T-helper 1 cell treated with Interleukin-12 subunit alpha and Interleukin-12 subunit beta and Interleukin-4 antibody, amounts not matched to agents 30 μg/mL and 1 μg/mL, for 36 hours (primary cell): ENCODE measurements around the gene HDAC3.
A peak's percentile ranks its signal among the peaks of the same experiment; 100 is the strongest.

Experiments used
- H3K27ac Mint-ChIP-seq: one replicate; pipeline ENCODE4 v1.8.0; 2021; ENCODE audit warnings: mild to moderate bottlenecking, mixed read lengths
- H3K27me3 Mint-ChIP-seq: one replicate; pipeline ENCODE4 v1.8.0; 2021; ENCODE audit warnings: low read depth, mixed read lengths
- H3K36me3 Mint-ChIP-seq: one replicate; pipeline ENCODE4 v1.8.0; 2021; ENCODE audit warnings: low read depth, mixed read lengths
- H3K4me1 Mint-ChIP-seq: one replicate; pipeline ENCODE4 v1.8.0; 2021; ENCODE audit warnings: low read depth, mixed read lengths
- H3K4me3 Mint-ChIP-seq: one replicate; pipeline ENCODE4 v1.8.0; 2021; ENCODE audit warnings: mild to moderate bottlenecking, moderate library complexity, mixed read lengths
- H3K9me3 Mint-ChIP-seq: one replicate; pipeline ENCODE4 v1.8.0; 2021; ENCODE audit warnings: mixed read lengths

HDAC3 gene

DNA sequence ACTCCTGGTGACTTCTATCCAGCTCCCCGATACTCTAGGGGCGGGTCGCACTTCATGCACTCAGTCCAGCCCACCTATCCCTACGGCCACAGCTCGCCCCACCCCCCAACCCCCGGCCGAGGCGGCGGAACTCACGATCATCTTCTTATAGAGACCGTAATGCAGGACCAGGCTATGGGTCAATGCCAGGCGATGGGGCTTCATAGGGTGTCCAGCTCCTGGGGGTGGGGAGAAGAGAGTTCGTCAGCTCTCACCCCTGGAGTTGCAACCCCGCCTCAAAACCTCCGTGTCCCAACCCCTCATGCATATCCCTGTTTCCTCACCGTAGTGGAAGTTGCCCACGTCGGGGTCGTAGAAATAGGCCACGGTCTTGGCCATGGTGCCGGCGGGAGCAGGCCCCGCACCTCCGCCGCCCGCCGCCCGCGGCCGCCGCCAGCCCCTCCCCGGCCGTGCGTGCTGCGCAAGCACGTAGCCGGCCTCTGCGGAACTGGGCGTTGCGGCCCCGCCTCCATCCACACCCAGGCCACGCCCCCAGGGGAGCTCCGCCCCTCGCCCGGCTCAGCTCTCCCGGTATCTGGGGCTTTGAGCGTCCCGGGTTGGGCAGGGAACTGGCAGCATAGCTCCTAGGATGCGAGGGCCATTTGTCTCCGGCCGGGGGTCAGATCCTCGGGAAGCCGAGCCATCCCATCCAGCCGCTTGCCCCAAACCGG, at the start of gene HDAC3, which contains the start of gene RELL2:
TSS of gene HDAC3 (minus strand) at position 437 of the 710 bp plus-strand sequence. CDS start at position 378, 59 bp downstream.
TSS of gene RELL2 (plus strand) at position 585 of the 710 bp plus-strand sequence. CDS start 1,229 bp downstream, outside the sequence.
- Mint-ChIP-seq H3K36me3 (peaks cover 16% of the 10 kb centered on the region), H3K4me3 (peak within 1 kb of the TSS; percentile 90), H3K9me3 (no peaks in the 10 kb centered on the region), H3K27me3 (no peaks in the 10 kb centered on the region), H3K4me1 (peaks cover 39% of the 10 kb centered on the region), H3K27ac (peak within 1 kb of the TSS; percentile 89)

DNA sequence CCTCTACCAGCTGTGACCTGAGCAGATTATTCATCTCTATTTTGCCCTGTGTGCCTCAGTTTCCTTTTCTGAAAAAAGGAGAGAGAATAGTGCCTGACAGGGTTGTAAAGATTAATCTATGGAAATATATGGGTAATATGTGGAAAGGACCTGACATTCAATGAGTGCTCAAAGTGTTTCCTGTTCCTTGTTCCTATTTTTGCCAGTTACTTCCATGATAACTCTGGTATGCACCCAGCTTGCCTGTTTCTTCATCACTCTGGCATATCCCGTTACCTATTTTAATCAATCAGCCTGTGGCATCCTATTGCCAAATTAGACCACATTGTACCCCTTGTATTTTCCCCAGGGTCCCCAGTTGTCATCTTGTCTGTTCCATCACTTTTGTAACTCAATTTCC, 48.9 kb upstream of the HDAC3 start:
- Mint-ChIP-seq H3K27ac (no peak overlapping the region), H3K4me3 (no peak overlapping the region), H3K9me3 (no peaks in the 10 kb centered on the region), H3K27me3 (peaks cover 14% of the 10 kb centered on the region), H3K4me1 (peaks cover 27% of the 10 kb centered on the region), H3K36me3 (peaks cover 1% of the 10 kb centered on the region)

DNA sequence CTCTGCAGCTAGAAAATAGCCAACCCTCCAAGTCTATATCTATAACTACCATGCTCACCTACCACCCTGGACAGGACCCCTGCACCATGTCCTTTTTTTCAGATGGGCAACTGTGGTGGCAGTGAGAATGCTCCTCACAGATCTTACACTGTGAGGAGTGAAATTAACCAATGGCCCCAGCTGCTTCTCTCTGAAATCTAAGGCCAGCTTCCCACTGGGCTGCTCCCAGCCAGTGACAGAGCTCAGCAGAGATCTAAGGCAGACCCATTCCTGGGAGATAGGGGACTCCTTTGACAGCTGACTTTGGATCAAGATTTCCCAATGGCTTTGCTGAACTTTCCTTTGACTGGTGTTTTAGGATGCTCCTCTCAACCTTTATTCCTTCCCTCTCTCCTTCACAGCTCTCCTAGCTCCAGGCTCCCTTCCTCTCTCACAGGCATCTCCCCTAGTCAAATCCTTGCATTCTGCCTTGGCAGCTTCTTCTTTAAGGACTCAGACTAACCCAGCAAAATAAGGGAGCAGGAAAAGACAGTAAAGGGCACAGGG, 47.0 kb upstream of the HDAC3 start:
- no peak overlapping the region for H3K27ac Mint-ChIP-seq
- no peaks in the 10 kb centered on the region for H3K27me3 Mint-ChIP-seq
- H3K4me3 Mint-ChIP-seq = no peak overlapping the region
- H3K4me1 Mint-ChIP-seq = peaks cover 27% of the 10 kb centered on the region
- peaks cover 4% of the 10 kb centered on the region for H3K36me3 Mint-ChIP-seq
- no peaks in the 10 kb centered on the region for H3K9me3 Mint-ChIP-seq

DNA sequence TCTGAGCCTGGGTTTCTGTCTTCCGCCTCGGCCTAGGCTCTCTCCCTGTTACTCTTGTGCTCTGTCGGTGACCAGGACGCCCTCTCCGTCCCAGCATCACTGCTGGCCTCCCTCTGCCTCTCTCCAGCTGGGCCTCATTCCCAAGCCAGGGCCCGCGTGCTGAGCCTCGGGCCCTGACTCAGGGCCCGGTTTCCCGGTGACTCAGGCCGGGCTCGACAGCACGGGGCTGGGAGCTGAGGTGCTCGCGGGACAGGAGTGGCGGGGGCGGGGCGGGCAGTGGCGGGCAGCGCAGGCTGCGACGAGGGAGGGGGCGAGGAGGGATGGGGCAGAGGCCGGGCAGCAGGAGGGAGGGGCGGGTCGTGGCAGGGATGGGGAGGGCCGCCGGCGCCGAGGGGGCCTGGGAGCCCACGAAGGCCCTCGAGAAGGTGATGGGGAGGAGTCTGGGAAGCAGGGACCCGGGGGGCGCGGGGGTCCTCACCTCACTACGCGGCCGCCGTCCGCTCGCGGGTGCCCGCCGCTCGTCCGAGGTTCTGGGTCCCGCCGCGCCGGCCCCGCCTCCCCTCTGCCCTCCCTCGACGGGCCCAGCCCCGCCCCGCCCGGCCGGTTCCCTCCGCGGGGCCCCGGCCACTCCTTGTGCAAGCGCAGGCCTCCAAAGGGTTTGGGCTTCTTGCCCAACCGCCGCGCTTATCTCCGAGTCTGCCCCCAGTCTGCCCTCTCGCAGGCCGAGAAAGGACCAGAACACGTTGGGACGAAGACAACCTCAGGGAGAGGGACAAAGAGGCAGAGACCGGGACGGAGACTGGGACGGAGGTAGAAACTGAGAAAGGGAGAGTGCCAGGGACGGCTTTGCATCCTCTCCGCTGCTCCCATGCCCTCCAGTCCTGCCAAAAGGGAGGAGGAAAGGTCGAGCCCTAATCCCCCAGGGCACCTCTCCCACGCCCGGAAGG, 45.3 kb upstream of the HDAC3 start, which contains the start of gene ARAP3:
TSS of gene ARAP3 (minus strand) at position 536 of the 947 bp plus-strand sequence. CDS start 1,744 bp downstream, outside the sequence.
- H3K4me3 Mint-ChIP-seq = peak within 1 kb of the TSS; percentile 78
- peak within 1 kb of the TSS; percentile 70 for H3K27ac Mint-ChIP-seq

DNA sequence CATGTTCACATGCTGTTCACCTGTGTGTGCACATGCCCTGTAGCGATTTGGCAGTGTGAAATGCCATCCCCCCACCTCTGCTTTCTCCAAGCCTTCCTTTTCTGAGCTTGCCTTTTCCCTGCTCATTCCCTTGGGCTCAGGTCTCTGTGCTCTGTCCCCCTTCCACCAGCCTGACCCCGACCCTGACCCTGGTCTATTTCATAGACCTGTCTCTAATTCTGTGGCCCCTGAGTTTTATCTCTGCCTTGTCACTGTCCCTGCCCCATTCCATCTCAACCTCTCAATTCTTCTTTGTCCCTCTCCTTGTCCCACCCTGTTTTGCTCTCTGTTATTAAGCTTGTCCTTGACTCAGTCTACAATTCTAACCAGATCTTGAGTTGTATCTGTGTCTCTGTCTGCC, 44.6 kb upstream of the HDAC3 start:
- Mint-ChIP-seq H3K4me3 (peak overlapping the region; percentile 48), H3K27ac (peak overlapping the region; percentile 1), H3K4me1 (peaks cover 27% of the 10 kb centered on the region), H3K9me3 (no peaks in the 10 kb centered on the region), H3K27me3 (no peaks in the 10 kb centered on the region), H3K36me3 (peaks cover 8% of the 10 kb centered on the region)

More for the DNA sequence above, 45.3 kb upstream of the HDAC3 start, which contains the start of gene ARAP3:
- H3K9me3 Mint-ChIP-seq = no peaks in the 10 kb centered on the region
- H3K36me3 Mint-ChIP-seq = peaks cover 8% of the 10 kb centered on the region
- H3K27me3 Mint-ChIP-seq = no peaks in the 10 kb centered on the region
- peaks cover 27% of the 10 kb centered on the region for H3K4me1 Mint-ChIP-seq

DNA sequence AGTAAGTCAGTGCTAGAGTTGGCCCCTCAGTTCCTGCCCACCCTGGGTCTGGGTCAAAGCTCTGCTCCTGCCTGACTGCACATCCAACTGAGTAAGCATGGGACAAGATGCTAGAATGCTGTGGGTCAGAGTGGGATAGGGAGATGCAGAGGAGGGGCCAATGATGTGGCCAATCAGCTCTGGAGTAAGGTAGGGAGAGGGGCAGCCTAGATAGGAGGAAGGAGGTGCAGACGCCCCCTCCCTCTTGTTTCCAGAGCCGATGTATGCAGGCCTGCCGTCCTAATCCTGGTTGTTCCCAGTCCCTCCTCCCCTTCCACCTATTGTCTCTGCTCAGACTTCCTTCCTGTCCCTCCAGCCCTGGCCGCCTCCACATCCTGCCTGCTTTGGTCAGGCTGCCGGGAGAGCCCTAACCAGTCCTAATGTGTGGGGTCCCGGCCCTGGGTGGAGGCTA, 44.1 kb upstream of the HDAC3 start:
- H3K27ac Mint-ChIP-seq = no peak overlapping the region

DNA sequence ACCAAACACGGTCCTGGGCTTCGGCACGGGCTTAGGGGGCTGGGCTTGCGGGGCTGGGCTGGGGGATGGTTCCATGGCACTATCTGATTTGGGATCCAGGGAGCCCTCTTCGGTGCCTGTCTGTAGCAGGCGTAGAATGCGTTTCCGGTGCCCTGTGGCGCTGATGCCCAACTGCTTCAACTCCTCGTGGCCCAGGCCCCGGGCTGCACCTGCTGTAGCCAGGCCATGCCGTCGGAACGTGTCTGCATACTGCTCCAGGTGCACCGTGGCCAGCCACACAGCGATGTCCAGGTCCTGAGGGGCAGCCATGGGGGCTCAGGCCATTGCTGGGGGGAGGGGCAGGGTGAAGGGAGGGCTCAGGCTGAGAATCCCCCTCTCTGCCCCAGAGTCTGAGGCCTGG, 43.5 kb upstream of the HDAC3 start:
- no peaks in the 10 kb centered on the region for H3K27me3 Mint-ChIP-seq
- peaks cover 24% of the 10 kb centered on the region for H3K4me1 Mint-ChIP-seq
- H3K9me3 Mint-ChIP-seq = no peaks in the 10 kb centered on the region
- no peak overlapping the region for H3K4me3 Mint-ChIP-seq
- H3K27ac Mint-ChIP-seq = no peak overlapping the region
- H3K36me3 Mint-ChIP-seq = peaks cover 8% of the 10 kb centered on the region

More for the DNA sequence above, 44.1 kb upstream of the HDAC3 start:
- H3K9me3 Mint-ChIP-seq = no peaks in the 10 kb centered on the region
- H3K4me1 Mint-ChIP-seq = peaks cover 26% of the 10 kb centered on the region
- H3K36me3 Mint-ChIP-seq = peaks cover 8% of the 10 kb centered on the region
- H3K4me3 Mint-ChIP-seq = no peak overlapping the region
- H3K27me3 Mint-ChIP-seq = no peaks in the 10 kb centered on the region

DNA sequence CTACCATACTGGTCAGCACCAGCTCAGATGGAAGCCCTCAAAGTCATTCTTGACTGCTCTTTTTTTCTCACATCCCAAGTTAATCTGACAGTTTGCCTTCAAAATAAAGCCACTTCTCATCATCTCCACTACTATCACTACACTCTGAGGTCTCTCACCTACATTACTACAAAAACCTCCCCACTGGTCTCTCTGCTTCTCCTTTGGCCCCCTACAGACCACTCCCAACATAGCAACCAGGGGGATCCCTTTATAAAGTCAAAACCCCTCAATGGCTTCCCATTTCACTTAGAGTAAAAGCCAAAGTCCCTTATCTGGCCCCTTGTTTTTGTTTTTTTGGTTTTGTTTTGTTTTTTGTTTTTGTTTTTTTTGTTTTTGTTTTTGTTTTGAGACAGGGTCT, 40.8 kb upstream of the HDAC3 start:
- H3K27ac Mint-ChIP-seq = peak overlapping the region; percentile 0
- peaks cover 12% of the 10 kb centered on the region for H3K4me1 Mint-ChIP-seq
- peaks cover 10% of the 10 kb centered on the region for H3K36me3 Mint-ChIP-seq
- H3K4me3 Mint-ChIP-seq = no peak overlapping the region
- H3K9me3 Mint-ChIP-seq = no peaks in the 10 kb centered on the region
- H3K27me3 Mint-ChIP-seq = no peaks in the 10 kb centered on the region

DNA sequence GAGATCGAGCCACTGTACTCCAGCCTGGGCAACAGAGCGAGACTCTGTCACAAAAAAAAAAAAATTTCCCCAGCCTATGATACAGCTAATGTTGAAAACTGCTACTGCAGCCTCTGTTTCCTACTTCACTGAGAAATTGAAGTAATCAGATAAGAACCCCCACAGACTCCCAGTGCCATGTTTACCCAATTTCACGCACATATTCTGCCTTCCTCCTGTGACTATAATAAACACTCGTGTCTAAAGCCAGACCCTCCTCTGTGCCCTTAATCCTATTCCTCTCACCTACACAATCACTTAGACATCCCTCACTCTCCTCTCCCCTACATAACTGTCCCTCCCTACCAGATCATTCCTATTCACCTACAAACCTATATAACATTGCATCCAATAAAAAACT, 39.0 kb upstream of the HDAC3 start:
- Mint-ChIP-seq H3K4me3 (no peak overlapping the region), H3K9me3 (no peaks in the 10 kb centered on the region), H3K4me1 (peaks cover 3% of the 10 kb centered on the region), H3K27me3 (no peaks in the 10 kb centered on the region), H3K36me3 (peaks cover 8% of the 10 kb centered on the region), H3K27ac (no peak overlapping the region)

DNA sequence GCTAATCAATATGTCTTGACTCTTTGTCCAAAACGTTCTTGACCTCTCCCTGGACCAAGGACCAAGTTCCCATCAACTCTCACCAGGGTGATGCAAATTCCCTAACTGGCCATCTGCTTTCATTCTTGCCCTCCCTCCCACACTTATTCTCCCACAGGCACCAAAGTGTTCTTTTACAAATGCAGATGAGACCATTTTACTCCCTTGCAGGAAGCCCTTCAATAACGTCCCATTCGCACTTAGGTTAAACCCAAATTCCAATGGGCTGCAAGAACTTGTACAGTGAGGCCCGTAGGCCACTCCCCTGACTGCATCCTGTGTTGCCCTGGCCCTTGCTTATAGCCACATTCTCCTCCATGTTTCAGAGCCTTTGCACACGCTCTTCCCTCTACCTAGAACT, 38.1 kb upstream of the HDAC3 start:
- Mint-ChIP-seq H3K27ac (no peak overlapping the region), H3K27me3 (no peaks in the 10 kb centered on the region), H3K4me3 (no peak overlapping the region), H3K4me1 (peaks cover 1% of the 10 kb centered on the region), H3K36me3 (peaks cover 8% of the 10 kb centered on the region), H3K9me3 (no peaks in the 10 kb centered on the region)

DNA sequence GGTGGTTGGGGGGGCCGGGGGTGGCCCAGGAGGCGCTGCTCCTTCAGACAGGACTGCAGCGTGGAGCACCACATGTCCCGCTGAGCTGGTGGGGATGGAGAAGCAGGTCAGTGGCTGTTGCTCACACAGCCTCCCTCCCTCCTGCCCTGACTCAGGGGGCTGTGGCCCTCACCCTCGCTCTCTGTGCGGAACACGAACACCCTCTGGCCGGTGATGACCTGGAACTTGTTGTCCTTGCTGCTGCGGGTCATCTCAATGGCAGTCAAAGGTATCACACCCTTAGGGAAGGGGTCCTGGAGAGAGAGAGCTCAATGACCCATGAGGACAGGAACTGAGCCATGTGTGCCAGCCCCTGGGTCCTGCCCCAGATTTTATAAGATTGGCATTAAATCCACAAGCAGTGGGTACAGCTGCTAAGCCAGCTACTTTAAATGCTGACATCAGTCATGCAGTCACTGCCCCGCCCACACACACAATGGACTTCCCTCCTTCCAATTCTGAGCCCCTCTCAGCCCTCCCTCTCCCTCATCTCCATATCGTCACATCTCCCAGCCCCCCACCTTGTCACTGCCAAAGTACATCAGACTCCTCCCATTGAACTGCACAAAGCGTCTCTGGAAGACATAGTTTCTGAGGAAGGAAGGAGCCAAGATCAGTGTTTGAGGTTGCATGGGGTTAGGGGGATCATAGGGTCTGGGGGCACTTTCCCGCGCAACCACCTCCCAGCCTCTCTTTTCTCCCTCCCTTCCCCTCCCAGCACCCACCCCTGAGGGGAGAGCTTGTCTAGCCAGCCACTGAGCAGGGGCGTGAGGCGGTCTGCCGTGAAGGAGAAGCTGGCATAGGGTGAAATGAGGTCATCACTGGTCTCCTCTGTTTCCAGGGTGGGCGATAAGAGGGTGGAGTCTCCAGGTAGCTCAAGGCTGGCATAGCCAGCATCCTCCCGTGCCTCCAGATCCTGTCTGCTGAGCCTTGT, 36.5 kb upstream of the HDAC3 start:
- no peaks in the 10 kb centered on the region for H3K4me1 Mint-ChIP-seq
- H3K27ac Mint-ChIP-seq = no peak overlapping the region
- H3K9me3 Mint-ChIP-seq = no peaks in the 10 kb centered on the region
- no peak overlapping the region for H3K4me3 Mint-ChIP-seq
- peaks cover 2% of the 10 kb centered on the region for H3K36me3 Mint-ChIP-seq
- no peaks in the 10 kb centered on the region for H3K27me3 Mint-ChIP-seq

DNA sequence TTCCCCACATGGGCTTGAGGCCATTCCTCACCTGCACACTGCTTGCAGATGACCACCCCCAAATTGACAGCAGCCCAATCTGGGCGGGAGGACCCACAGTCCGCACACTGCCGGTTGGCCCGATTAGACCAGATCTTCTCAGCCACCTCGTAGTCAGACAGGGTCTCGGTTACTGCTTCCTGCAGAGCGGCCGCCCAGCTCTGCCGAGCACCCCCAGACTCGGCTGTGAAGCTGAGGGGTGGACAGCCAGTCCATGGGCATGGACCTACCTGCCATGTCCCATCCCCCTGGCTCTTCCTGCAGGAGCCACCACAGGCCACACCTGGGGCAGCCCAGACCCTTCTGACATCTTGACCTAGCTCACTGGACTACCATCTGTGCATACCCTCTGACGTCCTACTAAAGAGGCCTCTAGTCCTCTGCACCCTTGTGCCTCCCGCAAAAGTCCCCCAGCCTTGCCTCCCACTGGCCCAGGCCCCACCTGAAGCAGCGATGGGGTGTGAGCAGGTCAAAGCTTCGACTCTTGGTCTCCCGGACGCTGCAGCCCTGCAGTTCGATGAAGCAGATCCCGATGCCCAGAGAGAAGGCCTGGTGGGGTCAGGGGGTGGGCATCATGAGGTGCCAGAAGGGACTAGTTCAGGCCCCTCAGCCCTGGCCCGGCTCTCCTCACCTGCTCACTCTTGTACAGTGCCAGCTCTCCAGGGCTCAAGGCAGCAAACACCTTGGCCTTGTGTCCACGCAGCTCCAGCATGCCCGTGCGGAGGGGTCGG, 35.6 kb upstream of the HDAC3 start:
- H3K27ac Mint-ChIP-seq = no peak overlapping the region

DNA sequence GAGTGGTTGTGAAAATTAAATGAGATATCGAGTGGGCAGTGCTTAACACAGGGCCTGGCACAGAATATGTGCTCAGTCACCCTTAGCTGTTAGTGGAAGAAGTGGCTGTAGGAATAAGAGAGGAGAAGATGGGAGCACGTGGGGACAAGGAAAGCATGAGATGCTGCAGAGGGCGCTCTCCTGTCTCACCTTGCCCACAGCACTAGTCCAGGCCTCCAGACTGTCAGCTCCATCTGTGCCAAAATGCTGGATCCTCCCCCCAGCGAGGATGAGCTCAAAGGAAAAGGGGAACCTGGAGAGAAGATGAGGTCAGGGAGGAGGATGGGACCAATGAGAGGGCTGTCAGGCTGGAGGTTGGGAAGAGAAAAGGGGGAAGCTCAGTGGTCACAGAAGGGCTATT, 32.9 kb upstream of the HDAC3 start:
- Mint-ChIP-seq H3K27me3 (no peaks in the 10 kb centered on the region), H3K27ac (no peak overlapping the region), H3K4me3 (no peak overlapping the region), H3K36me3 (no peaks in the 10 kb centered on the region), H3K4me1 (peaks cover 4% of the 10 kb centered on the region), H3K9me3 (no peaks in the 10 kb centered on the region)

More for the DNA sequence above, 35.6 kb upstream of the HDAC3 start:
- Mint-ChIP-seq H3K36me3 (peaks cover 2% of the 10 kb centered on the region), H3K27me3 (no peaks in the 10 kb centered on the region), H3K4me1 (no peaks in the 10 kb centered on the region), H3K9me3 (no peaks in the 10 kb centered on the region), H3K4me3 (no peak overlapping the region)
